GM21381 (cell line): ENCODE results near the gene NUP88.
"Not testable (repeated sequence)": the region's sequence is repeated elsewhere in the genome, so short reads cannot be mapped to it uniquely, and the experiment has no call there.

Experiments used
- ATAC-seq: cut with Tn5 transposase; IDR thresholded peaks from one replicate; pipeline ENCODE4 v1.9.1; 2021; ENCODE audit warnings: mild to moderate bottlenecking, moderate library complexity; ENCODE audit not compliant: unreplicated experiment

NUP88 gene

DNA sequence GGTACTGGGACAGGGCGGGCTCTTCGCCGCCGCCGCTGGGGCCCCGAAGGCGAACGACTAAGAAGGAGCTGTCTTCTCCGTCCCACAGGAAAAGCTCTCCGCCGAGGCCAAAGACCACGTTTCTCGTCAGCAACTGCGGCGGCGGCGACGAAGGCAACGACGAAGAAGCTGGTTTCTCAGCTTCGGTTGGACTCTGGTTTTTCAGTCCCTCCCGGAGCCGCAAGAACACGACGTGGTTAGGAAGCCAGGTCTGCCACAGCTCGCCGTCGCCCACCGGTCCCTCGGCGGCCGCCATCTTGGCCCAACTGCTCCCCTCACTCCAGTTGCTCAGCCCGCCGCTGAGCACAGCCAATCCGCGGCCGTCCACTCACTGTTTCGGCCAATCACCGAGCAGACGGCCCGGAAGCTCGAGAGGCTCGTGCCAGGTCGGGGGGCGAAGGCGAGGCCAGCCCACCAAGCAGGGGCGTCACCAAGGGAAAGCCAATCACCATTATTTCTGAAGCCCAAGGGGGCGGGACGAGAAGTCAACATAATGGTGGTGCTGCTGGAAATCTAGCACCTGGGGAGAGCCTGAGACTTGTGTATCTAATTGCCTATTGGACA lies at the start of gene NUP88:
NUP88 (minus strand) TSS at position 307 of the 603 bp plus-strand sequence; CDS start at position 295, 12 bp downstream.
- ATAC-seq: peak; percentile 79

- peak; percentile 6 for ATAC-seq
These were observed 48.6 kb upstream of the NUP88 start for GRCh38 chr17:5468075-5468473.

GRCh38 chr17:5467416-5467815 lies 48.0 kb upstream of the NUP88 start:
- ATAC-seq: no peak

DNA sequence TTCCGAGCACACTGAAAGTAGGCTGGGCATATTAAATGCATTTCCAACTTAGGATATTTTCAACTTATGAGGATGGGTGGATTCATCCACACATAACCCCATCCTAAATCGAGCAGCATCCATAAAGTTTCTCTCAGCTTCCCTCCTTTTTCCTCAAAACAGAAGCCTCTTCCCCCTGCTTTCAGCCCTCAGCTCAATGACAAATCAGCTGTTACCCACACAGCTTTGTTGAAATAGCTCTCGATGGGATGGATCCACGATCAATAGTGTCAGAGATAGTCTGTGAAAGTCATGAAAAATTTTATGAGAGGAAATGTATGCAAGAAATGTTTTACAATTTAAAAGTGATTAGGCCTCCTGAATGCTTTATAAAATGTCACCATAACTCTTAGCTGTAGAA lies 46.8 kb upstream of the NUP88 start:
- no peak for ATAC-seq

DNA sequence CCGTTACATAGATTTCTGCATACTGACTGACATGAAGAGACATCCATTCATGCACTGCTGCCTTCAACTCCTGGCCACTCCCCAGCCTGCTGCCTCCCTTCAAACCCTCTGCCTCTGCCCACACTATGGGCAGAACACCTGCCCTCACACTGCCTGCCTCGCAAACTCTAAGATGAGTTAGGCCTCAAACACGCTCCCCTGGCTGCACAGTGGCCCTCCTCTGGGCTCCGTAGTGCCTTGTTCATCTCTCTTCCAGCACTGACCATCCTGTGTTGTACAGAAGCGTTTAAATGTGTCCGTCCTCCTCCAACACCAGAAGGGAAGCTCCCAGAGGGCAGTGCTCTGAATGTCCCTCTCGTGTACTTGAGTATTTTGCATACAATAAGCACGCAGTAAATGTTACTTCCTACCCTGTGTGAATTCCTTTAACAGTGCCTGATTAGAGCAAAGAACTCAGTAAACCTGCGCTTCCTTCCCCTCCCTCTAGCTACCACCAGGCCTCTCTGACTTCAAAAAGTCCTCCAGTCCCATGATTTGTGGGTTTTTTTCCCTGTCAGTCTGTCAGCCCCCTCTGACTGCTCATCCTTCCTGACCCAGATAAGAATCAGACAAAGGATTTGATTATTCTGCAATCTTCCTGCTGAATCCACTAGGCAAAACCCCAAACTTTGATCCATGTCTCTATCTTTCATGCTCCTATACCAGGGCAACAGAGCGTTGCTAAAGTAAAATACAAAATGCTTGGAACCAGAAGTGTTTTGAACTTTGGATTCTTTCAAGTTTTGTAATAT lies 45.5 kb upstream of the NUP88 start:
- ATAC-seq: no peak

- ATAC-seq: no peak
These were observed 27.3 kb upstream of the NUP88 start for GRCh38 chr17:5446786-5447185.

DNA sequence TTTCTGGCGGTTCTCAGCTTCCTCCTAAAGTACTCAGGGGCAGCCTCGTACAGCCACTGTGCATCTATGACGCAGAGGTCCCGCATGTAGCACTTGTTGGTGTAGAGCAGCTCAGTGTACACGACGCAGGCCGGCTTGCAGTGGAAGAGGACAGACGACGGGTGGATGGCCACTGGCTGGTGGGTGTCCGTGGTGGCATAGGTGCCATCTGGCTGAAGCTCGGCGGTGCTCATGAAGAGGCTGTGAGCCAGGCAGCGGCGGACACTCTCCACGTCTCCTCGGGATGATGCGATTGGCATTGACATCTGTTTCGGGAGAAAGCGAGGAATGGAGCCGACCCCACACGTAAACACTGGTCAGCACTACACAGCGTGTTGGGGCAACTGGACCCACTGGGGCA lies 24.7 kb upstream of the NUP88 start:
- ATAC-seq: no peak

DNA sequence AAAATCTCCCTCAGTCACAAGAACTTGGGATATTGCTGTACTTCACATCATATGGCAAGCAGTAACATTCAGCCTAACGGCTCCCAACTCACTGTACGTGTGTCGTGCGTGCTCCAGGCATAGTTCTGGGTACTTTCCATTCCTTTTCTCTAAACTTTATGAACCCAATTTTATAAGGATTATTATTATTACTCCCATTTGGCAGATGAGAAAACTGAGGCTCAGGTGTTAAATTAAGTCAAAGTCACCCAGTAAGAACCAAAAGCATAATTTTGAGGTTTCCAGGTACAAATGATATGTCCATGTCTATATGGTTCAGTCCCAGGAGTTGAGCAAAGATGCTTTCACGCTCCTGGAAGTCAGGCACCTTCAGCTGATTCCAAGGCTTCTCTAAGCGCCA lies 24.3 kb upstream of the NUP88 start:
- no peak for ATAC-seq

DNA sequence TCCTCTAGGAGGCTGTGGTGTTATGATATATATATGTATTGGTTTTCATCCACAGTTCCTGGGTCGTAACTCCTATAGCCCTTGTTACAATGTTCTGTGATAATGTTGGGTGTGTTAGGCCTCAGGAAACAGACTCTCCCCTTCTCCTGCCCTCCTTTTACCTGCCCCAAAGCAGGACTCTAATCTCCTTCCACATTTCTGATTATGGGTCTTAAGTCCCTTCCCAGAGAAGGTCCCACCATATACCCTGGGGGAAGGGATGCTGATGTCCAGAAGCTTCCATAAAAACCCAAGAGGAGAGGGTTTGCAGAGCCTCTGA lies 19.9 kb upstream of the NUP88 start:
- ATAC-seq: no peak

DNA sequence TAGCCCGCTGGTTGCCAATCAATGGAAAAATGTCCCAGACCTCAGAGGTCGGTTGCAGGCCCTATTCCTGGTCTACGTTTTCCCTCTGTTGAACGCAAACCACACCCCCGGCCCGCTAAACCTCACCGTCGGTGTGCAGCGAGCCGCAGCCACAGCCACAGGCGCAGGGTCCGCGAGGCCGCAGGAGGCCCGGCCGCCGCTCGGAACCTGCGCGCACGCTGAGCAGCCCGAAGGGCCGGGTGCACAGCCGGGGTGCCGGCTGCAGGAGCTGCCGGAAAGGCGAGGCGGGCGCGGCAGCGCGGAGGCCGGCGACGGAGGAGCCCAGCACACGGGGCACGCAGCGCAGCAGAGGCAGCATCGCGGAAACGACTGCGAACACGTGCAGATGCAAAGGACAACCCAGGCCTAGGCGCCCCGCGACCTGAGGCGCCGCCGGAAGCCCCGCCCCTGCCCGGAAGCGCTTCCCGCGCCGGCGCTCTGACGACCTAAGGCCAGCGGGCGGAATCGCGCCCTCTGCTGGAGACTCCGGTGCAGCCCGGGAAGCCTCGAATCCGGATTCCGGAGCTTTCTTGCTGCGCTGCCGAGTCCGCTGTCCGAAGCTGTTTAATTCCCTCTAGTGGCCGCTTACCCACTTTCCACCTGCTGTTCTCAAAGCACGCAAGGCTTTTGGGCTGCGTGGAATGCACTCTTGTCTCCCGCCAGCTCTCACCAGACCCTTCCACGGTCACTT lies 19.4 kb upstream of the NUP88 start, which contains the start of gene C1QBP:
C1QBP (minus strand) TSS at position 440 of the 730 bp plus-strand sequence; CDS start at position 358, 82 bp downstream.
- peak; percentile 85 for ATAC-seq

GRCh38 chr17:5437721-5438317 lies 18.4 kb upstream of the NUP88 start:
- ATAC-seq: no peak

DNA sequence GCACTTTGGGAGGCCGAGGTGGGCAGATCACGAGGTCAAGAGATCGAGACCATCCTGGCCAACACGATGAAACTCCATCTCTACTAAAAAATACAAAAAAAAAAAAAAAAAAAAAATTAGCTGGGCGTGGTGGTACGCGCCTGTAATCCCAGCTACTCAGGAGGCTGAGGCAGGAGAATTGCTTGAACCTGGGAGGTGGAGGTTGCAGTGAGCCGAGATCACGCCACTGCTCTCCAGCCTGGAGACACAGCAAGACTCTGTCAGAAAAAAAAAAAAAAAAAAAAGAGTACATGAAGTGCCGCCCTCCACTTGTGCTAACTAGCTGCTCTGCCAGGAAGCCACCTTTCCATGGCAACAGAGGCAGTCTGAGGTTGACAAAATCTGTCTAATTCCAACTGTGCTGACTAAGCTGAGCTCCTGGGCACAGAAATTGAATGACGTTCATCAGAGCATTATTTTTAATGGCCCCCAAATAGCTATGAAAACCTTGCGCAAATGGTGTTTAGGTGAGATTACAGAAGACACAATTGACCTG lies 16.4 kb upstream of the NUP88 start:
- not testable (repeated sequence) for ATAC-seq

- ATAC-seq: no peak
These were observed 15.5 kb upstream of the NUP88 start for GRCh38 chr17:5434984-5435383.

GRCh38 chr17:5431949-5432556 lies 12.6 kb upstream of the NUP88 start:
- ATAC-seq: no peak

DNA sequence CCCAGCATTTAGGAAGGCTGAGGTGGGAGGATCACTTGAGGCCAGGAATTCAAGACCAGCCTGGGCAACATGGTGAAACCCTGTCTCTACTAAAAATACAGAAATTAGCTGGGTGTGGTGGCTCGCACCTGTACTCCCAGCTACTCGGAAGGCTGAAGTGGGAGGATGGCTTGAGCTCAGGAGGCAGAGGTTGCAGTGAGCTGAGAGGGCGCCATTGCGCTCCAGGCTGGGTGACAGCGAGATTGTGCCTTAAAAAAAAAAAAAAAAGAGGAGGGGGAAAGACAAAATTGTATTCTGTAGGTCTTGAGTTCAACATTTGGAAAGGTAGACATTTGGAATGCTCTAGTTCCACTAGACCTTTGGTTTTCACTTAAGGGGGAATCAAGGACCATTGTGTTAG lies 11.8 kb upstream of the NUP88 start:
- not testable (repeated sequence) for ATAC-seq

DNA sequence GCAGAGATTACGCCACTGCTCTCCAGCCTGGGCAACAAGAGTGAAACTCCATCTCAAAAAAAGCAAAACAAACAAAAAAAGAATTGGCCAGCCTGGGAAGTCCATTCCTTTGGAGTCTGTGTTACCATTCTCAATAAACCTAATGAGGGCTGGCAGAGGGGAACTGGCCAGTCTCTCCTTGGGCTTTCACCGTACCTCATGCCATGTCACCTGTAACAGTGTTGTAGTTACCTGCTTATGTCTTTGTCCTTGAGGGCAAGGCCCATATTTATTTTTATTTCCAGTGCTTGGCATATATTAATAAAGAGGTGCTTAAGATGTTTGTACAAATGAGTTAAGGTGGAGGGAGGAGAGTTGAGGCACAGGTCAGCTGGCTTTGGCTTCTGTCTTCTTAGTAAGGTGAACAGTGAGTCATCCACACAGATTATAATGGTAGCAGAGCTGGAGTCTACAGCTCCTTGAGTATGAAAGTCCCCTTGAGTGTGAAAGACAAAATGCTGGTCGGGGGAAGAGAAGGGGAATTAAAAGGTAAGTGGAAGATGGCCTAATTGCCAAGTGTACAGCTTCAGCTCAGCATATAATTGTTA lies 11.0 kb upstream of the NUP88 start:
- ATAC-seq: no peak

DNA sequence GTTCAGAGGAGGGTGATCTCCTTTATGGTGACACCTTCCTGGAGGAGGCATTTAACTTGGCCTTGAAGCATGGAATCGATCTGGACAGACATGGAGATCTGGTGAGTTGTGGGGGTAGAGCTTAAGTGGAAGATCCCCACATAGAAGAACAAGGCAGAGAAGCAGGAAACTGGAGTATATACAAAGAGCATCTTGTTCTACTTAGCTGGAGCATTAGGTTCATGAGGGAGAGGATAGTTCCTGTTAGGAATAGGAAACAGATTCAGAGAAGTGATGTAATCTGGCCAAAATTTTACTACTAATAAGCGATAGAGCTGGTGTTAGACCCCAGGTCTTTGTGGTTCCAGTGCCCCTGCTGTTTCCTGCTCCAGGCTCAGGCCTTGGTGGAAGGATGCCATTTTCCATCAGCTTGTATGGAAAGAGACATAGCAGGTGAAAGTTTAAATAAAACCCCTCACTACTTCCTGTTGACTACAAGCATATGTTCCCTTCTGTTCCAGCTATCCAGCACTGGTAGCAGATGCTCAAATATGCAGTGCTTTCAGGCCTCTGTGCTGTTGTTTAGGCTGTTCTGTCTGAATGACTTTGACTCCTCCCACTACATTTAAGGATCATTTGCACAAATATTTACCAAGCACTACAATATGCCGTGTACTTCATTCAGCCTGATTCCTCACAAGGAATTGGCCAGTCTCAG lies 9.9 kb upstream of the NUP88 start:
- ATAC-seq: no peak

GRCh38 chr17:5425826-5426225 lies 6.4 kb upstream of the NUP88 start:
- no peak for ATAC-seq

DNA sequence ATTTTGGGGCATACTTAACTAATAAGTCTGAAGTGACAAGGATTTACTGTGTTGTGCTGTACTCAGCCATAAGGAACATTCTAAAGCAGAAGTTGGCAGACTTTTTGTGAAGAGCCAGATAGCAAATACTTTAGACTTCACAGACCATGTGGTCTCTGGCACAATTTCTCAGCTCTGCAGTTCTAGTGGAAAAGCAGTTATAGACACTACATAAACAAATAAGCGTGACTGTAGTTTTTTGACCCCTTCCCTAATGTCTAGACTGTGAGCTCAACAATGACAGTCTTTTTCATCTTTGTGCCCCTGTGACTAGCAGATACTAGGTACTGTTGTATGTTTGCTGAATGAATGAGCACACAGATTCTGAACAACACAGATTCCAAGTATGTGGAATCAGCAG lies 5.4 kb upstream of the NUP88 start:
- no peak for ATAC-seq

GRCh38 chr17:5422505-5422904 lies 3.0 kb upstream of the NUP88 start:
- no peak for ATAC-seq
